ENCODE results near the gene GPR156. TPM values are rescaled to one million over a fixed set of nuclear protein-coding genes. Genes with fewer than 3 reads are reported as not detected.

GPR156 gene
- total and polyA plus RNA-seq, 12 donors, result 0.04 to 0.23 (median 0.07) TPM; not detected in 7

GRCh38 chr3:120193554-120193953 is 91.5 kb downstream of the GPR156 start:
- intact Hi-C loops (cut with DNase I), result no loop called here
- Histone ChIP-seq H3K36me3 (no peaks in the 10 kb centered on the region), H3K9me3 (no peaks in the 10 kb centered on the region), H3K4me3 (no peak overlapping the region), H3K27ac (no peak overlapping the region), H3K27me3 (no peaks in the 10 kb centered on the region), H3K4me1 (no peaks in the 10 kb centered on the region)
- DNase-seq, result no peak
- no peak for TF ChIP-seq CTCF (IDR thresholded peaks at IDR 0.05)
- ATAC-seq, result no peak

- no peaks in the 10 kb centered on the region for H3K9me3 ChIP-seq
- intact Hi-C loops (cut with DNase I), result no loop called here
- H3K4me1 ChIP-seq, result no peaks in the 10 kb centered on the region
- WGBS, 2 donors, result 79 to 82% methylated on average over 3 of the region's 3 CpGs
- DNase-seq (no peak), ATAC-seq (no peak)
- no peak for TF ChIP-seq CTCF (IDR thresholded peaks at IDR 0.05)
- no peaks in the 10 kb centered on the region for H3K36me3 ChIP-seq
- no peaks in the 10 kb centered on the region for H3K27me3 ChIP-seq
- H3K27ac ChIP-seq, result no peak overlapping the region
- no peak overlapping the region for H3K4me3 ChIP-seq
Measured at GRCh38 chr3:120192579-120192978, 92.4 kb downstream of the GPR156 start.

GRCh38 chr3:120192159-120192558 is 92.9 kb downstream of the GPR156 start:
- Histone ChIP-seq H3K4me1 (no peaks in the 10 kb centered on the region), H3K9me3 (no peaks in the 10 kb centered on the region), H3K36me3 (no peaks in the 10 kb centered on the region), H3K27me3 (no peaks in the 10 kb centered on the region), H3K27ac (no peak overlapping the region), H3K4me3 (no peak overlapping the region)
- no peak for TF ChIP-seq CTCF (IDR thresholded peaks at IDR 0.05)
- WGBS, 2 donors, result 84 to 91% methylated on average over 1 of the region's 1 CpG
- no peak for DNase-seq
- ATAC-seq, result no peak
- intact Hi-C loops (cut with DNase I), result no loop called here

GRCh38 chr3:120182613-120183511 is 102.2 kb downstream of the GPR156 start:
- peak in 1 of 2 donors; percentile 21 for DNase-seq
- Histone ChIP-seq H3K4me1 (peaks cover 0 to 3% (median 0%) of the 10 kb centered on the region in 9 donors), H3K27me3 (no peaks in the 10 kb centered on the region), H3K36me3 (no peaks in the 10 kb centered on the region), H3K9me3 (no peaks in the 10 kb centered on the region), H3K27ac (no peak overlapping the region), H3K4me3 (no peak overlapping the region)
- 78 to 84% methylated on average over 7 of the region's 7 CpGs for WGBS, 2 donors
- TF ChIP-seq CTCF (IDR thresholded peaks at IDR 0.05), result peak in 8 of 9 donors; percentile 6 to 60 (median 48)
- intact Hi-C loops (cut with DNase I), result loop anchor here in 9 of 10 donors (1.0 to 10.0 kb wide), 5 partner anchors 286 to 291 kb away; no protein-coding TSS in a partner anchor
- ATAC-seq, result peak in 3 of 8 donors; percentile 35 to 44 (median 42)

All from heart right ventricle (tissue), 16 donors.